ENCODE results near the gene MT2A. TPM values are rescaled to one million over a fixed set of nuclear protein-coding genes. Genes with fewer than 3 reads are reported as not detected.

Gene MT2A
- total RNA-seq, 4 donors from 2014 or later: 0.69 to 152 (median 17.4) TPM

GRCh38 chr16:56613706-56614105, 5.3 kb downstream of the MT2A start:
- no peak overlapping the region for H3K27ac ChIP-seq
- H3K27me3 ChIP-seq: no peaks in the 10 kb centered on the region
- intact Hi-C loops (cut with DNase I; ENCODE audit: low total_unique reads): no loop called here
- peaks cover 6 to 7% of the 10 kb centered on the region in 2 donors for H3K4me1 ChIP-seq
- H3K4me3 ChIP-seq: no peak overlapping the region
- no peak for DNase-seq
- no peaks in the 10 kb centered on the region for H3K36me3 ChIP-seq
- no peaks in the 10 kb centered on the region for H3K9me3 ChIP-seq
- no peak for TF ChIP-seq CTCF (IDR thresholded peaks at IDR 0.05)
- no peak for TF ChIP-seq POLR2A (IDR thresholded peaks at IDR 0.05)

- TF ChIP-seq CTCF (IDR thresholded peaks at IDR 0.05): no peak
- no peak for TF ChIP-seq POLR2A (IDR thresholded peaks at IDR 0.05)
- intact Hi-C loops (cut with DNase I; ENCODE audit: low total_unique reads): no loop called here
- no peak overlapping the region for H3K4me3 ChIP-seq
- peaks cover 6 to 7% of the 10 kb centered on the region in 2 donors for H3K4me1 ChIP-seq
- no peaks in the 10 kb centered on the region for H3K36me3 ChIP-seq
- H3K27ac ChIP-seq: no peak overlapping the region
- no peak for DNase-seq
- no peaks in the 10 kb centered on the region for H3K9me3 ChIP-seq
- no peaks in the 10 kb centered on the region for H3K27me3 ChIP-seq
Measured at GRCh38 chr16:56614549-56614991, 6.2 kb downstream of the MT2A start.

DNA sequence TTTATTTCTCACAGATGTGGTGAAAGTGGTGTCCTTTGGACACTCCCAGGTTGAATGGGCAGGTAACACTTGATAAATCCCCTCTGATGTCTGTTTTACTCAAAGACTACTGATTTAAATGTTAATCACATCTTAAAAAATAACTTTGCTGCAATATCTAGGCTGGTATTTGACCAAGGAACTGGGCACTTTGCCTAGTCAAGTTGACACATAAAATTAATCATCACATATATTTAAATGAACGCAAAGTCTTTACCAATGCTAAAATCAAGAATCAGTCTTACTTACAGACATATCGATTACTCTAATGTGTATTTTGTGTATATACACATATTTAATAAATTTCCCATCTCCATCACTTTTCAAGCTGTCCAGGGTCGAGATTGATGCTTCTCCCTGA, 7.0 kb downstream of the MT2A start:
- H3K4me3 ChIP-seq: no peak overlapping the region
- DNase-seq: no peak
- no peak for TF ChIP-seq CTCF (IDR thresholded peaks at IDR 0.05)
- no peak for TF ChIP-seq POLR2A (IDR thresholded peaks at IDR 0.05)
- H3K9me3 ChIP-seq: no peaks in the 10 kb centered on the region
- intact Hi-C loops (cut with DNase I; ENCODE audit: low total_unique reads): no loop called here
- H3K27ac ChIP-seq: no peak overlapping the region
- H3K36me3 ChIP-seq: no peaks in the 10 kb centered on the region
- peaks cover 3 to 6% of the 10 kb centered on the region in 2 donors for H3K4me1 ChIP-seq
- H3K27me3 ChIP-seq: no peaks in the 10 kb centered on the region

DNA sequence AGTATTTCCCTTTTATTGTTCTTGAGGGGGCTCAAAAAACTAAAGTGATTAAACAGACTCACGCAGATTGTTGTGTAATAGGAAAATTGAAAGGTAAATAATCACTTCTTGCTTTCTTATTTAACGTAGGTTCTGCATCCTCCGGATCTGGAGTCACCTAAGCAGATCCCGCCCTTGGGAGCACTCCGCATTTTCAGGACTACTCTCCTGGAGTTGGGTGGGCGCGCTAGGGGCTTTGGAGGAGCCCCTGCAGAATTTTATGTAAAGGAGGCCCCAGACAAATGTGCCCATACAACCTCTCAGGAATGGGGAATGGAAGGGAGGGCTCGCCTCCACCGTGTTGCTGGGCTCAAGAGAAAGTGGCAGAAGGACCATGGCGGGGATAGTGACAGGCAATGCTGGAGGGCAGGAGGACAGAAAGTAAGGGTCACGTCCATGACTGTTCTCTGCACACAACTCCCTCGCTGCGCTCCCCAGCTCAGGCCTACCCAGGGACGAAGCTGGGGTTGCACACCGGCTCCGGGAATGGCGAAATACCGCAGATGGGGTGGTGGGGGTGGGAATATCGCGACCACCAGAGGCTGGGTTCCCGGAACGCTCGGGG, 8.3 kb downstream of the MT2A start:
- Histone ChIP-seq H3K27me3 (no peaks in the 10 kb centered on the region), H3K4me1 (peaks cover 0 to 6% of the 10 kb centered on the region in 2 donors), H3K27ac (no peak overlapping the region), H3K4me3 (peak overlapping the region; percentile 4 to 31), H3K9me3 (no peaks in the 10 kb centered on the region), H3K36me3 (no peaks in the 10 kb centered on the region)
- TF ChIP-seq CTCF (IDR thresholded peaks at IDR 0.05) (no peak), POLR2A (IDR thresholded peaks at IDR 0.05) (no peak)
- intact Hi-C loops (cut with DNase I; ENCODE audit: low total_unique reads): no loop called here
- DNase-seq: no peak

DNA sequence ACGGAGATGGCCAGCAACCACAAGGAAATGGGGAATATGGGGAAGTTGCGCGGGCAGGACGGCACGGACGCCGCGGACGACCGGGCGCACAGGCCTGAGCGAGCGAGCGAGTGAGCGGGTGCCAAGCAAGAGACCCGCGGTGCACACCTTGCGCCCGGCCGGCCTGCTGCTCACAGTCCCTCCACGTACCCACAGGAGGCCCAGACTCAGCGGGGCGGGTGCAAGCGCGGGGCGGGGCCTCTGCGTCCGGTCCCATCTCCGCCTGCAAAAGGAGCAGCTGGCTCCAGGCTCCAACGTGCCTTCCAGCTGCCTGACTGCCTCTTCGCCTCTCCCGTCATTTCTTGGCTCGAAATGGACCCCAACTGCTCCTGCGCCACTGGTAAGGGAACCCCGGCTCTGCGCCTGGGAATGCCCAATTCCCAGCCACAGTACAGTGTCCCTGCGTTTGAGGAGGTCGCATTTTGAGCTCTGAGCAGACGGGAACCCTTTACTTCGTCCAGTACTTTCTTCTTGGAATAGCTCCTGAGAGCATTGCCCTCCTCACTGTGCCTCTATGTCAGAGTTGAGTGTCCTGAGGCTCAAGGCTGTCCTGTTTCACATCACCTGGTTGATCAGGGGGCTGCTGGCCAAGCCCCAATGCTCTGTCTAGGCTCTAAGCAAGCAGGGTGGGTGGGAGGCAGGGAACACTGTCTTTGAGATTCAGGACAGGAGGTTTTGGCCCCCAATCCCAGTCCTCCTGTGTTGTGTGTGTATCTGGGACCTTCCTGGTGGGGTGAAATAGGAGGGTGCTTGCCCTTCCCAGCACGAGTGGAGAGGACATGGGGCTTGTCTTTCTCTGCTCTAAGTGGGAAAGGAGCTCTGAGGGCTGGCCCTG, 9.1 kb downstream of the MT2A start:
- Histone ChIP-seq H3K36me3 (no peaks in the 10 kb centered on the region), H3K9me3 (no peaks in the 10 kb centered on the region), H3K4me1 (peaks cover 0 to 6% of the 10 kb centered on the region in 2 donors), H3K27me3 (no peaks in the 10 kb centered on the region), H3K4me3 (peak overlapping the region; percentile 4 to 31), H3K27ac (peak overlapping the region in 1 of 2 donors; percentile 3)
- intact Hi-C loops (cut with DNase I; ENCODE audit: low total_unique reads): no loop called here
- peak; percentile 65 to 75 for DNase-seq
- TF ChIP-seq POLR2A (IDR thresholded peaks at IDR 0.05) (no peak), CTCF (IDR thresholded peaks at IDR 0.05) (peak in 1 of 4 experiments; percentile 17)
